ENCODE measurements around the gene ARL4D.
"Not testable (repeated sequence)": the region's sequence is repeated elsewhere in the genome, so short reads cannot be mapped to it uniquely, and the experiment has no call there.

Gene ARL4D

DNA sequence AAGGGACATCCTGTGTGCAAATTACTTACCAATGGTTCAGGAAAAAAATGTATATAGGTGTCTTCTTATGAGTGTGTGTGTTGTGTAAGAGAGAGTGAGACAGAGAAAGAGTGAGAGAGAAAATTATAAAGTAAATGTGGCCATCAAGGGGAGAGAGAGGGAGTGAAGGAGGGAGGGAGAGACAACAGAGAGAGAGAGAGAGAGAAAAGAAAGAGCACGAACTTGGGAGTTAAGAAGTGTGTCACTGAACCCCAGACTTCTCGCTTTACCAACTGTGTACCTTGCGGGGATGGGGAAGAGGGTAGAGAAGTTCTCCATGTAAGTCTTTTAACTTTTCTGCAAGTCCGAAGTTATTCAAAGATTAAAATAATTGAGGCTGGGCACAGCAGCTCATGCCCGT lies 28.8 kb upstream of the ARL4D start:
- no peak for DNase-seq (ENCODE audit: low read depth in 2 of 2)

DNA sequence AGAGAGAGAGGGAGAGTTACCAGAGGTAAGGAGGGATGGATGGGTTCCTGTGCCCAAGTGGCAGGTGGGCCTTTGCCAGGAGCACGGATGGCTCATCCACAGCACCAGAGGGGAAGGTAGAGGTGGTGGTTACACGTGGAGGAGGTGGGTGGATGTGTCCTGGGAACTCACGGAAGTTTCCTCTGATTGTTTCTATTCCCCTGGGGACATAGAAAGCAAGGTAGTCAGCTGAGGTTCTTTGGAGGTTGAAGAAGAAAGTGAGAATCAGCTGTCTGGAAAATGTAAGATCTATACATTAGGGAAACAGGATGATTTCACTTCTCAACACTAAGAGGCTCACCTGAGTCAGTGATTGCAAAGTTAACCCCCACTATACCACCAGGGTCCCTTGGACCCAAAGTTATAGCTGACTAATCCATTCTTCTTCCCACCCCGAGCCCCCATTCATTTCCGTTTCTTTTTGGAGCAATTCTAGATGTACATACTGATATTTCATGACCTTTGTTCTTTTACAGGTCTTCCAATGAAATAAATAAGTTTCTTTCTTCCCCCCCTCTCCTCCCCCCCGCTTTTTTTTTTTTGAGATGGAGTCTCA lies 27.5 kb upstream of the ARL4D start:
- no peak for DNase-seq (ENCODE audit: low read depth in 2 of 2)

DNA sequence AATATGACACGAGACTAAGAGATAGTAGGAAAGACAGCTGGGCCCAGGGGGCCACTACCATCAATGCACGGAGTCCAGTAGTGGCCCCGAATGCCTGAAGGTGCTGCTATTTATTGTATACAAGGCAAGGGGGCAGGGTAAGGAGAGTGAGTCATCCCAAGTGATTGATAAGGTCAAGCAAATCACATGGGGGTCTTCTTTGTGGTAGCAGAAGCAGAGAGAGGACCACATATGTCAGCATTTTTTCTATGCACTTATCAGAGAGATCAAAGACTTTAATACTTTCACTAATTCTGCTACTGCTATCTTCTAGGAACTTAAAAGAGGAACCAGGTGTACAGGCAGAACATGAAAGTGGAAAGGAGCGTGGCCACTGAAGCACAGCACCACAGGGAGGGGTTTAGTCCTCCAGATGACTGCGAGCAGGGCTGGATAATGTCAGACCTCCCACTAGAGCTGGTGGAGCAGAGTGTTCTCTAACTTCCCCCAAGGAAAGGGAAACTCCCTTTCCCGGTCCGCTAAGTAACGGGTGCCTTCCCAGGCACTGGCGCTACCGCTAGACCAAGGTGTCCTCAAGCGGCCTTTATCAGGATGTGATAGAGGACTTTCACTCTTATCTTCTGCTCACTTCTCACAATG lies 26.4 kb upstream of the ARL4D start:
- no peak for DNase-seq (ENCODE audit: low read depth in 2 of 2)

DNA sequence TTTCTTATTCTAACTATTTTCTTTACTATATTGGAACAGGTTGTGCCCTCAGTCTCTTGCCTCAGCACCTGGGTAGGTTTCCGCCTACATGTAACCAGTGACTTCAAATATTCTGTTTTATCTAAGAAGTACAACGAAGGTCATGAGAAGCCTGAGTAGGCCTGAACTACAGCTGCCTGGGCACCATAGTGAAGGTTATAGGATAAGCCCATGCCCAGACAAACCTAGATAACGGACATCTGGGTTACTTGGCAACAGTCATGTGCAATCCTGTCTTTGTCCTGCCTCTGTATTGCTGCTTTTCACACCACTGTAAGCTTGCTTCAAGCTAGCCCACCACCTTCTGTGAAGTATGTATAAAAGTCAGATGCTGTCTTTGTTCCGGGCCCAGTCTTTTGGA lies 25.4 kb upstream of the ARL4D start:
- DNase-seq (ENCODE audit: low read depth in 2 of 2), result no peak

DNA sequence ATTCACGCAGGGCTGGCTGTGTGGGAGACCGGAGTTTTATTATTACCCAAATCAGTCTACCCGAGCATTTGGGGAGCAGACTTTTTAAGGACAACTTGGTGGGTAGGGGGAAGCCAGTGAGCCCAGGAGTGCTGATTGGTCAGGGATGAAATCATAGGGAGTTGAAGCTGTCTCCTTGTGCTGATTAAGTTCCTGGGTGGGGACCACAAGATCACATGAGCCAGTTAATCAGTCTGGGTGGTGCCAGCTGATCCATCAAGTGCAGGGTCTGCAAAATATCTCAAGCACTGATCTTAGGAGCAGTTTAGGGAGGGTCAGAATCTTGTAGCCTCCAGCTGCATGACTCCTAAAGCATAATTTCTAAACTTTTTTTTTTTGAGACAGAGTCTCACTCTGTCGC lies 22.9 kb upstream of the ARL4D start:
- DNase-seq (ENCODE audit: low read depth in 2 of 2), result not testable (repeated sequence)

DNA sequence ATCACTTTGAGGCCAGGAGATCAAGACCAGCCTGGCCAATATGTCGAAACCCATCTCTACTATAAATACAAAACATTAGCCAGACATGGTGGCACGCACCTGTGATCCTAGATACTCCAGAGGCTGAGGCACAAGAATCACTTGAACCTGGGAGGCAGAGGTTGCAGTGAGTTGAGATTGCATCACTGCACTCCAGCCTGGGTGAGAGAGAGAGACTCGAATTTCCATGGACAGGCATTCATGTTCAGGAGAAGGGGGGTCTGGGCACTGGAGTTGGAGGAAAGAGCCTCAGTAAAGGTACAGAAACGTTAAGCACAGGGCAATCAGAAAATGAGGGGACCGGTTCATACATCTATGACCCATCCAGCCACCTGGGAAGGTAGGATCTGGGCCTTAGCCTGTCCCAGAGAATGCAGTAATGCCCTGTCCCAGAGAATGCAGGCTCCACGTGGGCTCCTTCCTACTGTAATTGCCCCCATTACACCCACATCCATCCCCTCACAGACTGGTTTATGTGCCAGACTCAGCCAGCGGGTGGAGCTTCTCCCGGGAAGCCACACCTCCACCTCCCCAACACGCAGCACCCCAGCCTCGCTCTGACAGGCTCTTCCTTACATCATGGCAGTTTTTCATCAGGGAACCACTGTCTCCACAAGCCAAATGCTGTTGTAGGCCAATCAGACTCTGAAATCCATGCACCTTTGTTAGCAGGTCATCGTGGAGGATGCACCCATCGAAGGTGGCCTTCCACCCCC lies 21.6 kb upstream of the ARL4D start:
- DNase-seq (ENCODE audit: low read depth in 2 of 2), result no peak

DNA sequence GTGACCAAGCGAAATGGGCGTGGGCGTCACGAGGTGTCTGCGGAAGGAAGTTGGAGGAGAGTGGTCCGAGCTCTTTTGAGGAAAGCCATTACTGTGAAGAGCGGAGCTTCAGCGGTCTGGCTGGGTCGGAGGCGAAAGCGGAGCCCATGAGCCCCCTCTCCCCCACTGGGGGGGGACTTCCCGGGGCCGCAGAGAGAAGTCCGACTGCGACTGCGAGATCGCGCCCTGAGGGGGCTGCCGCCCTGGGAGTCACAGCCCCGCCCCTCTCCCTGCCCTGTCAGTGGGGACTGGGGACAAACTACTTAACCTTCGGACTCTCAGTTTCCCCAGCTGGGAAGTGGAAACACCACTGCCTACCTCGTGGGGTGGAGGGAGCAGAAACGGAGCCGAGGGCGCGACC lies 20.0 kb upstream of the ARL4D start:
- DNase-seq (ENCODE audit: low read depth in 2 of 2), result no peak

DNA sequence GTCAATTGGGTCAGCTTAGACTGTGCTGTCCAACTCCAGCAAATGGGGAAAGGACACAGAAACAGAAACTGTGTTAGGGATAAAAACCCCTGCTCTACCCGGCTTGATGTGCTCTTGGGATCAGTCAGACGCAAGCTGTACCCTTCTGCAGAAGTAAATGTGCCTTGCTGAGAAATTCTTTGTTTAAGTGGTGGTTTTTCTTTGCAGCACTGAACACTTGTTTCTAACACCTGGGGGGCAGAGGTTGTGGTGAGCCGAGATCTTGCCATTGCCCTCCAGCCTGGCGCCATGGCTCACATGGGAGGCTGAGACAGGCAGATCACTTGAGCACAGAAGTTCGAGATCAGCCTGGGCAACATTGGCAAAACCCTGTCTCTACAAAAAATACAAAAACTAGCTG lies 18.5 kb upstream of the ARL4D start:
- no peak for DNase-seq (ENCODE audit: low read depth in 2 of 2)

DNA sequence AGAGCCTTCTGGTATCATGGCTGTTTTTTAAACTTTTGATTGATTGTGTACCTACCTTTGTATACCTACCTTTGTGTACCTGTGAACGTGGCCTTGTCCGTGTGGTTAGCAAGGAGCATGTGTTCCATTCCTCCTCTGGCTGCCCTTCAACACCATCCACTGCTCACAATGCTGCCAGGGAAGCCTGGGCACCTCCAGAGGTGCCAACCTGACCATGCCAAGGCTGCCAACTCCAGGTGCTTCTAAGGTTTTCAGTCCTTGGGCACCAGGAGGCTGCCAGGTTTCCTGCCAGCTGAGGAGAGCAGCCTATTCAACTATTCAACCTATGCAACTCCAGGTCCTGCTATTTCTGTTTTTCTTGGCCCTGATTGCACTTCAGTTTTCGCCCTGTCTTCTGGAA lies 17.6 kb upstream of the ARL4D start:
- no peak for DNase-seq (ENCODE audit: low read depth in 2 of 2)

DNA sequence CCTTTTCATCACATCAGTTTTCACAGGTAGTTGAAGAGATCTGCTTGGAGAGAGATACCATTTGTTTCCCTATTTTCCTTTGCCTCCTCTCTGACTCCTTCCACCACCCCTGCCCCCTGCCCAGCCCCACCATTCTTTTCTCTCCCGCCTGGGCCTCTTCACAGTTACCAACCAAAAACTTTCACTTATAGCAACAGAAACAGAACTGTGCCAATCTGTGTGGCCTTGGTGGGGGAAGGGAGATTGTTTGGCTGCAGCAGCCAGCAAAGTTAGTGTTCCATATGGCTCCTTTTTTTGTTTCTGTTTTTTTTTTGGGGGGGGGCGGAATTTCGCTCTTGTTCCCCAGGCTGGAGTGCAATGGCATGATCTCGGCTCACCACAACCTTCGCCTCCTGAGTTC lies 17.2 kb upstream of the ARL4D start:
- DNase-seq (ENCODE audit: low read depth in 2 of 2), result no peak

DNA sequence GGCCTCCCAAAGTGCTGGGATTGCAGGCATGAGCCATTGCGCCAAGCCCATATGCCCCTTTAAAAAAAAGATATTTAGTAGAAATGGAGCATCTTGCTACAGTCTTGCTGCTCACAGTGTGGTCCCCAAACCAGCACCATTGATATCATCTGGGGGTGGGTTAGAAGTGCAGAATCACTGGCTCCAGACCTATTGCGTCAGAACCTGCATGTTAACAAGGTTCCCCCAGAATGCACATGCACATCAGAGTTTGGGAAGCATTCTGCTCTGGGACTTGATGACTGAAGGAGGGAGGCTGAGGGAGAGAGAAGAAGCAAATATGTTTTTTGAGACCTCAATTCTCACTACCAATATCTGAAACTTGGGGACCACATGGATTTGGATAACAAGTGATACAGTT lies 16.0 kb upstream of the ARL4D start:
- no peak for DNase-seq (ENCODE audit: low read depth in 2 of 2)

DNA sequence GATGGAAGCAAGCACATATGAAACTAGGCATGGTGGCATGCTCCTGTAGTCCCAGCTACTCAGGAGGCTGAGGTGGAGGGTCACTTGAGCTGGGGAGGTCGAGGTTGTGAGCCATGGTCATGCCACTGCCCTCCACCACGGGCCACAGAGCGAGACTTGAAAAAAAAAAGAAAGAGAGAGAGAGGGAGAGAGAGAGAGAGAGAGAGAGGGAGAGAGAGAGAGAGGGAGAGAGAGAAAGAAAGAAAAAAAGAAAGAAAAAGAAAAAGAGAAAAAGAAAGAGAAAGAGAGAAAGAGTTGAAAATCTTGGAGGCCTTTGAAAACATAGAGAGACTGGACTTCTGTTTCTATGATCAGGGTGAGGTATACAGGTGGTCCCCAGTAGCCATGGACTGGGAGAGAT lies 15.4 kb upstream of the ARL4D start:
- DNase-seq (ENCODE audit: low read depth in 2 of 2), result no peak

DNA sequence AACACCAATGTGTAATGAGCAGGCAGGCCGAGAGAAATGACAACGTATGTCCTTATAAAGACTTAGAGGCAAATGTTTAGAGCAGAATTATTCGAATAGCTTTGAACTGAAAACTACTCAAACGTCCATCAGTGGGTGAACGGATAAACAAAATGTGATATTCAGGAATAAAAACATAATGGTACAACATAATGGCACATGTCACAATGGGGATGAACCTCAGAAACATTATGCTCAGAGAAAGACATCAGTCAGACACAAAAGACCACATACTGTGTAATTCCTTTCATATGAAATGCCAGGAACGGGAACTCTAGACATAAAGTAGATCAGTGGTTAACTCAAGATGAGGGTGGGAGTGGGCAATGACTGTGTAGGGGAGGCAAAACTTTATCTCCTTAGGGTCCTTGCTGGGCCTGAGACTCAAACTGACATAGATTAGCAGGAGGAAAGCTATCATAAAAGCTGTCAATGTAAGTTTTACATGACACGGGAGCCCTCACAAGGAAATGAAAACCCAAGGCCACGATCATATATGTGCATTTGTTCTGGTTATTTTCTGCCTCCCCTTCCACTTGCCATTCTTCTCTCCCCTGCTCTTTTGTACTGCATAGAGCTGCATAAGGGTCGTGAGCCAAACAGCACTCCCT lies 14.8 kb upstream of the ARL4D start:
- DNase-seq (ENCODE audit: low read depth in 2 of 2), result no peak

DNA sequence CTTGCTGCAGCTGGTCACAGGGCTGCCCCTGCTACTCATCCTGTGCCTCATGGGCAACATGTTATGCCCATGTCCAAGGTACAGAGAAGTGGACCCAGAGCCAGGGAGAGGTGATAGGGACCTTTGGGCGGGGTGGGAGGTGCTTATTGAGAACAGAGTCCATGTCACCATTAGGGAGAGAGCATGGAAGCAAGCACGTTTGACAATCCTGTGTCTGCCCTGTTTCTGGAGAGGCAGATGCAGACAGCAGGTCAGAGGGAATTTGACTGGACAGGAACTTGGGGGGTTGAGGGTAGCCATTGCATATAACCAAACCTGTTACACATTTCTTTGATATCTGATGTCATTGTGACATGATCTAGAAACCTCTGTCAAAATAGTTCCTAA lies 14.3 kb upstream of the ARL4D start:
- no peak for DNase-seq (ENCODE audit: low read depth in 2 of 2)

DNA sequence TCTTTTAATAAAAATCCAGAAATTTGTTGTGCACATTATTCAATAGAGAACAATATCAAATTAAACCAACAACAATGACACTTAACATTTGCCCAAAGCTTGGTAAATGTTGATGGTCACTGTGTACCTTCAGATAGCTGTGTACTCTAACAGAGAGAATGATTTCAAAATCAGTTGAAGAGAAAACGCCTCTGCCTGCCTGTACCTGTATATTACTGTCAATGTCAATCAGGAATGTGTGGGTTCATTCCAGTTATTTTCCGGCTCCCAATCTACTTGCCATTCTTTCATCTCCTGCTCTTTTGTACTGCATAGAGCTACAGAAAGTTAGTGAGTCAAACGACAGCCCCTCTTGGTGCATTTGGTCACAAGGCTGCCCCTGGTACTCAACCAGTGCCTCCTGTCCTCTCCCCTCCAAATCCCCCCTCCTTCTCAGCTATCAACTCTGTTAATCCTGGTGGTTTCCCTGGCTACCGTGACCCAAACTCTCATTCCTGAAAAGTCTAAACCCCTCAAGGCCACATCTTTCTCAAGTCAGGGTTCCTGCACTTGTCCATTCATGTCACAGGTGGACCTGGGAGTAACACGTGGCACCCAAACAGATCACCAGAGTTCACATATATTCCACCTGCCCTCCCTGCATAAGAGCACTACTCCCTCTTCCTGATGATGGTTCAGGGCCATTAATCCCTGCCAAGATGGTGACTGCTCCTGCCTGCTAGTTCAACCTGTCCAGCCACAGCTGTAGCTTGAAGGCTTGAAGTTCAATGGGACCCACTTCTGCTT lies 13.6 kb upstream of the ARL4D start:
- no peak for DNase-seq (ENCODE audit: low read depth in 2 of 2)

DNA sequence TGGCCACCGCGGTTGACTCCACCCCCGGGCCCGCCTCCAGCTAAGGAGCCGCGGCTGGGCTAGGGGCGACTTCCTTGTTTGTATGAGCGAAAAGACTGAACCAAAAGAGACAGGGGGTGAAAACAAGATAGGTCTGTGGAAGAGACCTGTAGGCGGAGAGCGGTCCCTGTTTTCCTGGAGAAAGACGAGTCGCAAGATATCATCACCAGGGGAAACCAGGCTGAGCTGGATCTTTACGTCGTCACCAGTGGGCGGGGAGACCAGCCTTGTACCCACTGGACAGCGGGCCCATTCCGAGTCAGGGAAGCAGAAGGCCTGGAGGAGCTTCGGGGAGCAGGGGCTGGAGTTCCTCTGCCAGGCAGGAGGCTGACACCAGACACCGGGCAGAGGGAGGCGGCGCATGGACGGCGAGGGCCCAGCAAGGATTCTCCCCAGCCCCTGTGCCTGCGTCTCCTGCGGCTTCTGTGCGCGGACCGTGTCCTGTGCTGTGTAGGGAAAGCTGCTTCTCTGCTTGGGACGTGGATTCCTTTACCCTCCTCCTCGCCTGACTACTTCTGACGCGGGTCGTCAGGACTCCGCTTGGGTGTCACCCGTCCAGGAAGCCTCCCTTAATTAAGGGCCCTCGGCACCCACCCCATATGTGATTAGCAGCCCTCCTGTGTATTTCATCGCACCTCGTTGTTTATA lies 10.3 kb upstream of the ARL4D start:
- DNase-seq (ENCODE audit: low read depth in 2 of 2), result peak; percentile 77 to 81

DNA sequence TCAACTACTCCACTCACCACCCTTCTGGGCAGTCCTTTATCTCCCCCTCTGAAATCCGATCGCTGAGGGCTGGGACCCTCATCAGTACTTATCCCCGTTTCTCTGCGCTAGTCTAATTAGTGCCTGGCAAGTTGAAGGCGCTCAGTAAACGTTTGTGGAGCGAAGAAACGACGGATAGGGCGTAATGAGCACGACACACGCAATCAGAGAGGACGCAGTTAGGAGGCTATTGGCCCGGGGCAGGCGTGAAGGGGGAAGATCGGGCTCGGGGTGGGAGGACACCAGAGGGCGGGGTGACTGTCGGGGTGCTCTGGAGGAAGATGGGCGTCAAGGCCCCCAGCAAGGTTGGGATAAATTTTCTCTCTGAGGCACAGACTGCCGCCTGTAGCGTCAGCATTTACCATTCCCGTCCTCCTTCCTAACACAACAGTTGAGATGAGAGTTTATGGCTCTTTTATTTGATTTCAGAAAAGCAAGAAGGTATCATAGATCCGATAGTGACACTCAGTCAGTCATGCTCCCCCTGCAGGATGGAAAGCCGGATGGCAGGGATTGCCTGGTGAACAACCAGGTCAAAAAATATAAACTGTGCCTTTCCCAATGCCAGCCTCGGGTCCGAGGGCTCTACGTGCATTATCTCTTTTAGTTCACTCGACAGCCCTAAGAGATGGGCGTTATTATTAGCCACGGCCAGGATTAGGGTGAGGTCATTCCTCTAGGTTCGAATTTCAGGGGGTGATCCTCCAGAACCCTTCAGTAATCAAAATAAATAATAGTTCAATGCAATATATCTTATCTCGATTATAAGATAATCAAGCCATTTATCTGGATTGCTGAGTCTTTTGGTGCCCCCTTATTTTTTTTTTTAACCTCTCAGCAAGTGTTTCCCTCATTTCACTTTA lies 9.5 kb upstream of the ARL4D start:
- DNase-seq (ENCODE audit: low read depth in 2 of 2), result peak; percentile 51 to 60

DNA sequence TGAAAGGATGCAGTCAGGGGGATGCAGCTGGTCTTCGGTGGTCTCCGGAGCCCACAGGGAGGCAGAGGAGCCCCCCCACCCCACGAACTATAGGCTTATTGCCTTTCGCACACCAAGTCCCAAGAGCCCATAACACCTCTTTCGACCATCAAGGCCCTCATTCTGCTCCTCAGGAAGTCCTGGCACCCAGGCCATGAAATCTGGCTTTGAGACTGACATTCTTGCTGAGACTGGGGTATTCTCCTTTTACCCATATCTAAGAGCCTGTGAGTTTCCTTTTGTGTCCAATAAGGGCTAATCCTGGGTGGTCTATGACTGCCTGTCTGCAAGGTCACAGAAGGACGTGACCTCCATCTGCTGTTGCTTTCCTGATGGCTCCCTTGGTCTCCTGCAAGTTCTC lies 6.4 kb upstream of the ARL4D start:
- DNase-seq (ENCODE audit: low read depth in 2 of 2), result no peak

DNA sequence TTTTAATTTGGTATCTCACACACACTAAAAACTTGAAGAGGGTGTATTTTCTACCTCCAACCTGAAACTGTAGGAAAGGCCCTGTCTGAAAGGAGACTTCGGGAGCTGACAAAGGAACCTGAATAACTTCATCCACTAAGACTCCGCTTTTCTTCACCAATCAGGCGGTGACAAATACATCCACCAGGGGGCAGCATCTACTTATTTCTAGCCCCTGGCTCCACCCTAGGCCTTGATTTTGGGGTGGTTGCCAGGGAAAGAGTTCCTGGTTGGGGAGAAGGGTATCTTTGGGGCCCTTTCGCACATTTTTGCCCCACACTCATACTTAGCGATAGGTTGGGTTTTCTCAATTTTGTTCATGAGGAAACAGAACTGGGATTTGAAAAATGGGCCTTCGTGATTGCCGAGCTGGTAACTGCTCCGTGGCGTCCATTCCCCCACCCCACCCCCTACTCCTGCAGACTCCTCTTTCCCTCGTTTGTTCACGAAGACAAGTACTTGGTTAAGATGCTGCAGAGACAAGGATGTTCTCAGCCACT lies 4.8 kb upstream of the ARL4D start:
- peak; percentile 71 to 80 for DNase-seq (ENCODE audit: low read depth in 2 of 2)

DNA sequence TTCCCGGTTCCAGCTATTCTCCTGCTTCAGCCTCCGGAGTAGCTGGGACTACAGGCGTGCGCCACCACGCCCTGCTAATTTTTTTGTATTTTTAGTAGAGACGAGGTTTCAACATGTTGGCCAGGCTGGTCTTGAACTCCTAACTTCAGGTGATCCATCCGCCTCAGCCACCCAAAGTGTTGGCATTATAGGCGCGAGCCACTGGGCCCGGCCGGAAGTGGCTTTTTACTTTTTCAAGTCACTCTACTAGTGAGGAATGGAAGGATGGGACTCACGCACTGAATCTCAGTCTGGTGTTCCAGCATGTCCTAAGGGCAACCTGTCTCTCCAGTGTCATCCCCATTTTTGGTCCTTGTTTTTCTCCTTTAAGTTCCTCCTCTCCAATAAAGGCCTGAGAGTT lies 4.1 kb upstream of the ARL4D start:
- DNase-seq (ENCODE audit: low read depth in 2 of 2), result not testable (repeated sequence)

Measured in stimulated activated CD8-positive, alpha-beta memory T cell treated with anti-CD3 and anti-CD28 coated beads, Interleukin-7, amount 100 ng/mL, for 1 hour (primary cell).